ENCODE results near the gene SLC8A1. TPM values are rescaled to one million over a fixed set of nuclear protein-coding genes. Genes with fewer than 3 reads are reported as not detected.

SLC8A1 gene
- total and polyA plus RNA-seq, 2 of the 13 experiments (the other 11 are each of a cell fraction or from before 2014, with no cell fraction given), result not detected

- no peak for TF ChIP-seq ZSCAN12 (CRISPR knock-in tag; IDR thresholded peaks at IDR 0.05)
- no peak for TF ChIP-seq HNRNPLL (IDR thresholded peaks at IDR 0.05; ENCODE audit: low read depth, low read length, poor library complexity, severe bottlenecking)
- TF ChIP-seq, protein P1, sequence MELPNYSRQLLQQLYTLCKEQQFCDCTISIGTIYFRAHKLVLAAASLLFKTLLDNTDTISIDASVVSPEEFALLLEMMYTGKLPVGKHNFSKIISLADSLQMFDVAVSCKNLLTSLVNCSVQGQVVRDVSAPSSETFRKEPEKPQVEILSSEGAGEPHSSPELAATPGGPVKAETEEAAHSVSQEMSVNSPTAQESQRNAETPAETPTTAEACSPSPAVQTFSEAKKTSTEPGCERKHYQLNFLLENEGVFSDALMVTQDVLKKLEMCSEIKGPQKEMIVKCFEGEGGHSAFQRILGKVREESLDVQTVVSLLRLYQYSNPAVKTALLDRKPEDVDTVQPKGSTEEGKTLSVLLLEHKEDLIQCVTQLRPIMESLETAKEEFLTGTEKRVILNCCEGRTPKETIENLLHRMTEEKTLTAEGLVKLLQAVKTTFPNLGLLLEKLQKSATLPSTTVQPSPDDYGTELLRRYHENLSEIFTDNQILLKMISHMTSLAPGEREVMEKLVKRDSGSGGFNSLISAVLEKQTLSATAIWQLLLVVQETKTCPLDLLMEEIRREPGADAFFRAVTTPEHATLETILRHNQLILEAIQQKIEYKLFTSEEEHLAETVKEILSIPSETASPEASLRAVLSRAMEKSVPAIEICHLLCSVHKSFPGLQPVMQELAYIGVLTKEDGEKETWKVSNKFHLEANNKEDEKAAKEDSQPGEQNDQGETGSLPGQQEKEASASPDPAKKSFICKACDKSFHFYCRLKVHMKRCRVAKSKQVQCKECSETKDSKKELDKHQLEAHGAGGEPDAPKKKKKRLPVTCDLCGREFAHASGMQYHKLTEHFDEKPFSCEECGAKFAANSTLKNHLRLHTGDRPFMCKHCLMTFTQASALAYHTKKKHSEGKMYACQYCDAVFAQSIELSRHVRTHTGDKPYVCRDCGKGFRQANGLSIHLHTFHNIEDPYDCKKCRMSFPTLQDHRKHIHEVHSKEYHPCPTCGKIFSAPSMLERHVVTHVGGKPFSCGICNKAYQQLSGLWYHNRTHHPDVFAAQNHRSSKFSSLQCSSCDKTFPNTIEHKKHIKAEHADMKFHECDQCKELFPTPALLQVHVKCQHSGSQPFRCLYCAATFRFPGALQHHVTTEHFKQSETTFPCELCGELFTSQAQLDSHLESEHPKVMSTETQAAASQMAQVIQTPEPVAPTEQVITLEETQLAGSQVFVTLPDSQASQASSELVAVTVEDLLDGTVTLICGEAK (IDR thresholded peaks at IDR 0.05), result no peak
- TF ChIP-seq, protein P1 (CRISPR knock-in tag; IDR thresholded peaks at IDR 0.05), result no peak
Measured at GRCh38 chr2:40421631-40422297, 30.1 kb downstream of the SLC8A1 start (continued).
